Endothelial cell of hepatic sinusoid (primary cell): ENCODE data around the gene USP32.
"Not testable (repeated sequence)": the region's sequence is repeated elsewhere in the genome, so short reads cannot be mapped to it uniquely, and the experiment has no call there.

Experiments used
- in situ Hi-C: cut with HindIII; loops from 2 replicates; pipeline ENCODE4 v1.10.0; 2017; ENCODE audit warnings: low sequenced_read_pairs

Gene USP32

DNA sequence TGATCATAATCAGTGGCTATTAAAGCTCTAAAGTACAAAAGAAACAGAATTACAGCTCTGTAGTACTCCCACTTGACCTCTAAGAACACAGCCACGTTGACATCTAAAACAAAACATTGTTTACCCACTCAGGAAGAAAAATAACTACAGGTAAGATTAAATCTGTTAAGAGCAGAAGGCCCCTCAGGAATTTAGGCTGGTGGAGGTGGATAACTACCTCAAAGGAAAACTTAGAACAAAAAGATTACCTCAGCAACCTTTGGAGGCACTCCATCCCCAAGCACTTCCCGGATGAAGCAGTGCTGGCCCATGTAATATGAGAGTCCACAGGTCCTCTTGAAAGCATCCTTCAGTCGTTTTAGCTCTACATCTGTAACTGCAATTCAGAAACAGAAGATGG, 46.7 kb downstream of the USP32 start:
- in situ Hi-C loops, result no loop called here

DNA sequence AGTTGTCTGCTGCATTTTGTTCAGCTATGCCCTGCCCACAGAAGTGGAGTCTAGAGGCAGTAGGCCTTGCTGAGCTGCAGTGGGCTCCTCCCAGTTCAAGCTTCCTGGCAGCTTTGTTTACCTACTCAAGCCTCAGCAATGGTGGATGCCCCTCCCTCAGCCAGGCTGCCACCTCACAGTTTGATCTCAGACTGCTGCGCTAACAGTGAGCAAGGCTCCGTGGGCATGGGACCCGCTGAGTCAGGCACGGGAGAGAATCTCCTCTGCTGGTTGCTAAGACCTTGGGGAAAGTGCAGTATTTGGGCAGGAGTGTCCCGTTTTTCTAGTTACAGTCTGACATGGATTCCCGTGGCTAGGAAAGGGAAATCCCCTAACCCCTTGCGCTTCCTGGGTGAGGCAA, 49.4 kb downstream of the USP32 start:
- in situ Hi-C loops, result loop anchor here (5.0 kb wide), 1 partner anchor 70 kb away; no protein-coding TSS in a partner anchor

DNA sequence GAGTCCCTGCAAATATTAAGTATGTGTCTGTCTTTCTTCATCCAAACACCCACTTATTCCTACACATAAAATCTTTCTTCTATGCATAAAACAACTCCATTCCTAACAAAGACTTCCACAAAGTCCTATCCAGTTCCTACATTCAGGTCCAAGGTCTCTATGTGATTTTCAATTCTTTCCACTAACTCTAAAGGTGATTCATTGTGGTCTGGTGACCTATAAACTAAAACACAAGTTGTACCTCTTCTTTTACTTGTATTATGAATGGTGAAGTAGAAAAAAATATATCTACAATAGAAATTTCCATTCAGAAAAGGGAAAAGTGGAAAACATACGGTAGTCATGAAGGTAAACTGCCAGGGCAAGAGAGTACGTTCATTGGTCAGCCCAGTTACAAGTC, 56.6 kb downstream of the USP32 start:
- in situ Hi-C loops, result no loop called here

DNA sequence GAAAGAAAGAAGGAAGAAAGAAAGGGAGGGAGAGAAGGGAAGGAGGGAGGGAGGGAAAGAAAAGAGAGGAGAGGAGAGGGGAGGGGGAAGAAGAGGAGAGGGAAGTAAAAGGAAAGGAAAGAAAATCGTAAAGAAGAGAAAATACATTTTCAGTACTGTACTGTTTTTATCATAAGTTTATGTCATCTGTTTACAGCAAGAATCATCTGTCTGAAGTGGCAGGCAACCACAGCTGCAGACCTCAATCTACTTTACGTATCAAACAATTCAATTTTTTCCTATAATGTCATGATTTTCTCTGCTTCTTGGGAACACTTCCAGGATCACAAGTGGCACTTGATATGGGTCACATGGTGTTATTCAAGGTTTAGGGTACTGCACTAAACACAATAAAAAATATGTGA, 58.3 kb downstream of the USP32 start:
- in situ Hi-C loops, result loop anchor here (5.0 kb wide), 1 partner anchor 86 kb away; no protein-coding TSS in a partner anchor

DNA sequence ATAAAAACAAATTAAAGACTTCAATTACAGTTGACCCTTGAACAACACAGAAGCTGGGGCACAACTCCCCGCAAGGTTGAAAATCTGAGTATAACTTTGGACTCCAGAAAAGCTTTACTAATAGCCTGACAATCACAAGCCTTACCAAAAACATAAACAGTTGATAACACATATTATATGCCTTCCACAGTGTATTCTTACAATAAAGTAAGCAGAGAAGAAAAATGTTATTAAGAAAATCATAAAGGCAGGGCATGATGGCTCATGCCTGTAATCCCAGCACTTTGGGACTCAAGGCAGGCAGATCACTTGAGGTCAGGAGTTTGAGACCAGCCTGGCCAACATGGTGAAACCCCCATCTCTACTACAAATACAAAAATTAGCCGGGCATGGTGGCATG, 58.9 kb downstream of the USP32 start:
- in situ Hi-C loops, result loop anchor here (5.0 kb wide), 1 partner anchor 86 kb away; no protein-coding TSS in a partner anchor

DNA sequence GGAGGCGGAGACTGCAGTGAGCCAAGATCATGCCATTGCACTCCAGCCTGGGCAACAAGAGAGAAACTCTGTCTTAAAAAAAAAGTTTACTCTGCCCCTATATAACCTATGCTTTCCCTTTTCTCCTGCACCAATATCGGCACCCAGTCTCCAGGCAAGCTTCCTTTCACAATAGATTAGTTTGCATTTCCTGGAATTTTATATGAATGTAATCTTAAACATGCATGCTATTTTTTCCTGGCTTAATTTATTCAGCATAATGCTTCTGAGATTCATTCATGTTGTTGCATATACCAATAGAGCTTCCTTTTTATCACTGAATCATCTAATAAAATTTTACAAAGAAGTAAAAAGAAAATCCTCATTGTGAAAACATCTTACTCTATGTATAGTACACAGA, 59.4 kb downstream of the USP32 start:
- in situ Hi-C loops, result loop anchor here (5.0 kb wide), 1 partner anchor 85 kb away; no protein-coding TSS in a partner anchor

DNA sequence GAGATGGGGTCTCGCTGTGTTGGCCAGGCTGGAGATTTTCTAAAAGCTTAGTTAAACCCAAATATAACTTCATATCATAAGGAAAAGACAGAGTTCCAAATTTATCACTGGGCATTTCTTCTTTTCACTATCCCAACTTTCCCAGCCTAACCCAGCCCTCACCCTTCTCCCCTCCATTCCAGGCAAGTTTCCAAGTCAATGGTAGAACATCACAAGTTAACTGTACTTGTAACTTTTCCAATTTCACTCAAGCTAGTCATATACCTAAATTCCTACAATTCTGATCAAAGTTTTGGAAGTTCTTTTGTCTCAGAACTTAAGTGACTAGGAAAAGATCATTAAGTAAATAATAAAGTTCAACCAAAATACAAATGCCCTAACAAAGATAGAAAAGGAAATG, 61.2 kb downstream of the USP32 start:
- in situ Hi-C loops, result loop anchor here (5.0 kb wide), 1 partner anchor 83 kb away; no protein-coding TSS in a partner anchor

DNA sequence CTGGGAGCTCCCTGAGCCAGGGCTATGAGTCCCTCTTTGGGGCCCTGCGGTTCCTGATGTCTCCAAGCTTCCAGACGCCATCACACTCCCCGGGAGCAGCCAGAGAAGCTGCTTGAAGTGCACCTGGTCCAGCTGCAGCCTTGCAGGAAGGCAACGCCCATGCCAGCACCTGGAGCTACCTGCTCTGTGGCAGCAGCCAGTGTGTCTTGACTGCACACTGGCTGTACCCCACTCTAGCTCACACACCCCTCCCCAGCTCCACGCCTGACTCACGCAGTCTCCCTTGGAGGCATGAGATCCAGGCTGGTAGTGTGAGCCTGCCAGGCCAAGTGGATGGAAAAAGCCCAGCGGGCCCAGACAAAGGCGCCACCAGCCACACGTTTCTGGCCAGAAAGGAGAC, 63.3 kb downstream of the USP32 start:
- in situ Hi-C loops, result no loop called here

DNA sequence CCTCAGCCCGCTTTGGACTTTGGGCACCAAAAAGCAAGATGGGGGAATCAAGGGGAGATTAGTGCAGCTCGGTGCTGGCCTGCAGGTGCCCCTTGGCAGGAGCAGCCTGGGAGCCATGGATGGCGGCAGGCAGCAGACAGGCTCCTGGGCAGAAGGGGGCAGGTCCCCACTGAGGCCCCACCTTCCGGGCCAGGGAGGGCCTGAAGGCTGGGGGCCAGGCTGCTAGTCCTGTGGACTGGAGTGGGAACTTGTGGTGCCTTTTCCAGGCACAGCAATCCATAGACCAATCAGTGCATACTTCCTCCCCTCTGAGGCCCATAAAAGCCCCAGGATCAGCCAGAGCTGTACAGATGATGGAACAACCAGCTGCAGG, 64.0 kb downstream of the USP32 start:
- in situ Hi-C loops, result no loop called here

DNA sequence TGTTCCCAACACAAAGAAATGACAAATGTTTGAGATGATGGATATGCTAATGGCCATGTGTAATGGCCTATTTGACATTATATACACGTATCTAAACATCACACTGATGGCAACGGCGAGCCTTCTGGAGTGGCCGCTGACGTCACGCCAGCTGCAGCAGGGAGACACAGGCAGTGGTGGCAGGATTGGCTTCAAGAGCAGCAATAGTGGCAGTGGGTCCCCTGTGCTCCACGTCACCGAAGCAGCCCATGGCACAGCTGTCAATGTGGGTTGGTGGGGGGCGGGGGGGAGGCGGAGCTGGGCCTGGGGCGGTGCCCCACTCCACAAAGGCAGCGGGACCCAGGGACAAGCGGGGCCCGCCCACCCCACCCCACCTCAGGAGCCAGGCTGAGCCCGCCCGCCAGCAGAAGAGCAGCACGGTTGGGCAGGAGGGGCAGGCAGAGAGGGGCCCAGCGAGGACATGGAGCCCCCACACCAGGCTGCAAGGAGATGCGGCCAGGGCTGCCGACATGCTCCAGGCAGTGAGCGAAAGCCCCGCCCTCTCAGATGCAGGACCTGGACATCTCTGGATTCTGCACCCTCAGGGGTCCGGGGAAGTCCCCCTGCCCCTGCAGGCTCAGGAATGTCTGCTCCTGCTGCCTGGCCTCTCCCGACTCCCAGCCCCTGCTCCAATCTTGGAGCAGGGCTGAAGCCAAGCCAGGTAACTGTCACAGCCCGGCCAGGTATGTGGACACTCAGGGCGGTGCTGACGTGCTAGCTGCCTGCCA, 64.6 kb downstream of the USP32 start:
- in situ Hi-C loops, result no loop called here

DNA sequence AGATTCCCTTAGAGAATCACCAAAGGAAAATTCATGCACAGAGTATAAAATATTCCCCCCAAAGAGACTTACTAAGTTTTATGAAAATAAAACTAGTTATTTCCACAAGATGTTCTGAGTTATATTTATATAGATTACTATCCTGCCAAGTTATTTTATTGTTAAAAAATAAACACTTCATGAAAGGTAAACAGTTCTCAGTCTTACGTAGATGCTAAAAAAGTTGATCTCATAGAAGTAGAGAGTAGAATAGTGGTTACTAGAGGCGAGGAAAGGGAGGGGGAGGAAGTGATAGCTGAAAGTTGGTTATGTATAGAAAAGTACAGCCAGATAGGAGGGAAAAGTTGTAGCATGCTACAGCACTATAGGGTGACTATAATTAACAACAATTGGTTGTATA, 65.2 kb downstream of the USP32 start:
- in situ Hi-C loops, result no loop called here

DNA sequence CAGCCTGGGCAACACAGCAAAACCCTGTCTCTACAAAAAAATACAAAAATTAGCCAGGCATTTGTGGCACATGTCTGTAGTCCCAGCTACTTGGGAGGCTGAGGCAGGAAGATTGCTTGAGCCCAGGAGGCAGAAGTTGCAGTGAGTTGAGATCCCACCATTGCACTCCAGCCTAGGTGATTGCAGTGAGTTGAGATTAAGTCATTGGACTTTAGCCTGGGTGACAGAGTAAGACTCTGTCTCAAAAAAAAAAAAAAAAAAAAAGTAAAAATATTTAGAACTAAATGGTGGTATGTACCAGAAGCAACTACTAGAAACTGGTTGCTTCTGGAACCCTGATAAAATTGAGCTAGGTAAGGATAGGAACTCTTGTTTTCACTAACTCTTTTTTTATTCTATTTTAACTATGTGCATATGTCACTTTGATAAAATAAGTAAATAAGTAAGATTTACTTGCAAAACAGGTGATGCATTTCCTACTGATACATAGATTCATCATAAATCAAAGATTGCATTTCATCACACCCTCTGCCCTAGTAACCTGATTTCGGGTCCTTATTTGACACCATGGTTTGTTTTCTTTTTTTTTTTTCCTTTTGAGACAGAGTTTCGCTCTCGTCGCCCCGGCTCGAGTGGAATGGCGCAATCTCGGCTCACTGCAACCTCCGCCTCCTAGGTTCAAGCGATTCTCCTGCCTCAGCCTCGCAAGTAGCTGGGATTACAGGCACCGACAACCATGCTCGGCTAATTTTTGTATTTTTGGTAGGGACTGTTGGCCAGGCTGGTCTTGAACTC, 66.0 kb downstream of the USP32 start:
- in situ Hi-C loops, result no loop called here

DNA sequence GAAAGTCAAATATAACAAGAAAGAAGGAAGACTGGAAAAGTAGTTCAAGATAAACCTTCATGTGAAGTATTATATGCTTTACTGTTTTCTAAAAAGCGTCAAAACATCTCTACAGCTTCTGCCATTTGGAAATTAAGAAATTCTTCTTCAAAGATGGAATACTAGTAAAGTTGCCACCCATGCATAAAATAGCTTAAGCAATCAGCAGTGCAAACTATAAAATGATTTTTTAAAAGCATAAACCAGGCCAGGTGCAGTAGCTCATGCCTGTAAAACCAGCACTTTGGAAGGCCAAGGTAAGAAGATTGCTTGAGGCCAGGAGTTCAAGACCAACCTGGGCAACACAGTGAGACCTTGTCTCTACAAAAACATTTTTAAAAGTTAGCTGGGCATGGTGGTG, 68.2 kb downstream of the USP32 start:
- in situ Hi-C loops, result no loop called here

DNA sequence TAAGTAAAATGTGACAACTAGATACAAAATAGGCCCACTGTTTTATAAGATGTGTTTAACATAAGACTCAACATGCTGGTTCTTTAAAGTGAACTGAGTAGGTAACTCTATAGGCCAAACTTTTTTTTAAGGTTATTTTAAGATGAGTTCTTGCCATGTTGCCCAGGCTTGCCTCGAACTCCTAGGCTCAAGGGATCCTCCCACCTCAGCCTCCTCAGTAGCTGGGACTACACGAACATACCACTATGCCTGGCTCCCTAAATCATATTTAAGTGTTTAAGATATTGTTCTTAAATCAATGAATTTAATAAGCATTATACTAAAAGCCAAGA, 69.9 kb downstream of the USP32 start:
- in situ Hi-C loops, result no loop called here

DNA sequence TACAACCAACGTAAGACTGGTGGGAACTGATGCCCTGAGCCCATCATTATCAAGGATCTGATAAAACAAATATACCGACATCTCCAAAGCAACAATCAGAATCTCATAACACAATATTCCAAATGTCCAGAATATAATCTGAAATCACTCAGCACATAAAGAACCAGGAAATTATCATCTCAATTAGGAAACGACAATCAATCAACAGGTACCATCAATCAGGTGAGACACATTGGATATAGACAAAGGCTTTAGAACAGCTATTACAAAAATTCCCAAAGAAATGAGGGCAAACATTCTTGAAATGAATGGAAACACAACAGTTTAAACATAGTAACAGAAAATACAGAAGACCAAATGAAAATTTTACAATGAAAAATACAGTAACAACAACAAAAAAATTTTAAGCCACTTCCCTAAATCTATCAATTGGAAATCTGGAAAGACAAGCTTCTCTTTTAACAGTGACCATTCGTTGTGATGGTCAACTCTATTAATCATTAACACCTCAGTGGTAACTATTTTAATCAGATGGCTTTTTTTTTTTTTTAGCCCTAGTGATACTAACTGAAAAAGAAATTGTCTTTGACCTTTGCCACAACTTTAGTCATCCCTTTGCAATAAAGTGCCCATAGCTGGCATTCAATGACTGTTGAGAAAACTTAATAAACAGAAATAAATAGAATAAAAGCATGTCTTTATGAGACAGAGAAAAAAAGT, 70.4 kb downstream of the USP32 start:
- in situ Hi-C loops, result no loop called here

DNA sequence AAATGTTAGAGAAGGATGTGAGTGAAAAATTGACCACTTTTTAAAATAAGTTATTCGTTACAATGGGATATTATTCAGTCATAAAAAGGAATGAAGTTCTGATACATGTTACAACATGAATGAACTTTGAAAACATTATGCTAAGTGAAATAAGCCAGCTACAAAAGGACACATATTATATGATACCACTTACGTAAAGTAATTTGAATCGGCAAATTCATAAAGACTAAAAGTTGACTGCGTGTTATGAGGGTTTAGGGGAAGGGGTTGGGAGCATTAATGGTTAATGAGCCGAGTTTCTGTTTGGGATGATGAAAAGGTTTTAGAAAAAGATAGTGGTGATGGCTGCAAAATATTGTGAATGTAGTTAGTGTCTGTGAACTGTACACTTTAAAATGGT, 73.1 kb downstream of the USP32 start:
- in situ Hi-C loops, result no loop called here

DNA sequence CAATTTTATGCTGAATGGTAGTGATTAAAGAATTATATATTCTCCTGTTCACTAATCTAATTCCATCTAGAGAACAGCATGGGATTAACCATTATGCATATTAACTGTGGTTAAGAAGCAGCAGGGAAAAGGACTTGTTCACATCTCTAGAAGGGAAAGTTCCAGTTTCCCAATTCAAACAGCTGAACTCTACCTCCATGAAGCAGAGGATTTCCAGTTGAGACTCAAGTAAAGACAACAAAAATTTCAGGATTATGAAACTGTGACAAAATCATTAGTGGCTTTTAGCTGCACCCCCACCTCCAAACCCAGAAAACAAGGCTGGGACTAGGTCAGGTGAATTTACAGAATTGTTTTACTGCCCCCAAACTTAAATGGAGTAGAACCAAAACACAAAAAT, 73.6 kb downstream of the USP32 start:
- in situ Hi-C loops, result no loop called here

DNA sequence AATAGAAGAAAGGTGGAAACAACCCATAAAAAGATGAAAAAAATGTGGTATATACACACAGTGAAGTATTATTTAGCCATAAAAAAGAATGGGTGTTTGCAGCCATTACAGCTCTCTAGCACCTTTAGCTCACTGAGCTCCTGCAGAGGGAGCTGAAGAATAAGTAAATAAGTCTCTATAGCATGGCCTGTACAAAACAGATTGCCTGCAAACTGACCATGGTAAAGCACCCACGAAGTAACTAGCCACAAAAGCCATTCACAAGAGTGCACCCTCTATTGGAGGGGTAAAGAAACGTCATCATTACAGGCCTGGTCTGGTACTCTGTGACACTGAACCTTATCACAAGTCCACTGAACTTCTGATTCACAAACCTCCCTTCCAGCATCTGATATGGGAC, 76.3 kb downstream of the USP32 start:
- in situ Hi-C loops, result no loop called here

DNA sequence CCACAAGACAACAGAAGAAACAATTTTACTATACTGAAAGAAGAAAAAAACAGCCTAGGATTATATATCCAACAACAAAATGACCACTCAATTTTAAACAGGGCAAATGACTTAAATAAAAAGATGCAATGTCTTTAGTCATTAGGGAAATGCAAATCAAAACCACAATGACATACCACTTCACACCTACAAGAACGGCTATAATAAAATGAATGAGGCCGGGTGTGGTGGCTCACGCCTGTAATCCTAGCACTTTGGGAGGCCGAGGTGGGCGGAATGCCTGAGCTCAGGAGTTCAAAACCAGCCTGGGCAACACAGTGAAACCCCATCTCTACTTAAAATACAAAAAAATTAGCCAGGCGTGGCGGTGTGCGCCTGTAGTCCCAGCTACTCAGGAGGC, 77.0 kb downstream of the USP32 start:
- in situ Hi-C loops, result not testable (repeated sequence)

DNA sequence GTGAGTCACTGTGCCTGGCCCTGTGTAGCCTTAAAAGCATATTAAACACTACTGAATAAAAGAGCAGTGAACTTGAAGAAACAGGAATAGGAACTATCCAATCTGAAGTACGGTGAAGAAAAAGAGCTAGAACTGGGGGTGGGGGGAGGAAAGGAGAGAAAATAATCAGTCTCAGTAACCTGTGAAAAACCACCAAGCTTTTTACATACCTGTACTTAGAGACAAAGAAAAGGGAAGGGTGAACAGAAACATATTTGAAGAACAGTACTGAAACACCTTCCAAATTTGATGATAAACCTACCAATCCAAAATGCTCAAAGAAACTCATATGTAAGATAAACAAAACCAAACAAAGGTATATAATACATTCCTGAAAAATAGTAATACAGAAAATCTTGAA, 77.5 kb downstream of the USP32 start:
- in situ Hi-C loops, result no loop called here

DNA sequence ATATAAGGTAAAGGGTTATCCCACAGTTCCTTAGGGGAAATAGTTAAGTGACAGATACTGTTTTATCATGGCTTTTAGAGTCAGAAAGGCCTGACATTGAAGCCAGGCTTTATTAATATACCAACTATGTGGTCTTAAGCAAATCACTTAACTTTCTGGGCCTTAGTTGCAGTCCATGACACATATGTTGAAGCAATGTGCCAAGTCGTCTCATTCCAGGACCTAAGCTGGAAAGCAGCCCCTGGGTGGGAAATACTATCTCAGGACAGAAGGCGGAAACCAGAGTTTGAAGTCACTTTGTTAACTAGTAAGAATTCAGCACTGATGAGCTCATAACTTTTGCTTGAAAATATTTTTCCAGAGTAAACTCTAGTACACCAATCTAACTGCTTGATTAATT, 80.0 kb downstream of the USP32 start:
- in situ Hi-C loops, result no loop called here

DNA sequence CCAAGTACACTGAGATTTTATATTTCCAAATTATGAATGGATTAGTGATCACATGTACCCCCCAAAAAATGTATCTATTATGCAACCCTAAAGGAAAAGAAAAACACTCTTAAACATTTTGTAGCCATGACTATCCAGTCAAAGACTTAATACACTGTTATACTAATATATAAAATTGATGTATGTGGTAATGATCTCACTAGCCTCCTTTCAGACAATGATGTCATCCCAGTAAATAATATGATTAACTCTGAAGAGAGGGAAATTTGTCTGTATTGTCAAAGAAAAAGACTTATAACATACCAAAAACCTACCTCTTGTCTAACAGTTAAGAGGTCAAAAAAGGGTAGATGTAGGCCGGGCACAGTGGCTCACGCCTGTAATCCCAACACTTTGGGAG, 80.7 kb downstream of the USP32 start:
- in situ Hi-C loops, result no loop called here
